Spinal cord (tissue), 10 donors: Measurements from ENCODE around the gene GLYATL2. TPM values are rescaled to one million over a fixed set of nuclear protein-coding genes. Genes with fewer than 3 reads are reported as not detected.

ENCODE experiments used
- DNase-seq, 6 donors: peaks; one replicate each; pipeline versions ENCODE4 v3.0.0 to v3.0.0-alpha.2; 2013 to 2015; ENCODE audit warnings: low spot score in 6 of 6, low read depth in 4 of 6
- H3K27ac ChIP-seq: one replicate; pipeline ENCODE4 v1.5.1; 2013; ENCODE audit warnings: low read depth, low read length, control low read depth
- H3K27me3 ChIP-seq: one replicate; pipeline ENCODE4 v1.6.1; 2013; ENCODE audit warnings: low read length; ENCODE audit not compliant: control insufficient read depth, insufficient read depth
- H3K36me3 ChIP-seq: one replicate; pipeline ENCODE4 v1.6.1; 2013; ENCODE audit warnings: low read length; ENCODE audit not compliant: control insufficient read depth, insufficient read depth
- H3K4me1 ChIP-seq: one replicate; pipeline ENCODE4 v1.6.1; 2013; ENCODE audit warnings: low read length; ENCODE audit not compliant: control insufficient read depth, insufficient read depth
- H3K4me3 ChIP-seq: one replicate; pipeline ENCODE4 v1.5.1; 2013; ENCODE audit warnings: low read depth, low read length, control low read depth
- H3K9me3 ChIP-seq: one replicate; pipeline ENCODE4 v1.6.1; 2013; ENCODE audit warnings: low read length; ENCODE audit not compliant: control insufficient read depth, insufficient read depth
- WGBS: methylation state at CpG from one replicate; pipeline ENCODE4 v1.1.5; 2013; ENCODE audit warnings: missing lambda C conversion rate; ENCODE audit not compliant: insufficient coverage; 5-methylcytosine and 5-hydroxymethylcytosine counted together
- polyA plus RNA-seq, 2 donors: library from polyadenylated mRNA; unstranded; fragments of 120-200 nt; gene quantifications; one replicate each; pipeline ENCODE4 v1.2.1, GENCODE V29; 2013; ENCODE audit not compliant: insufficient read length in 2 of 2
- total RNA-seq, 2 donors: library from RNA; depleted of rRNA in 1 of 2; stranded (reverse); fragments of 120-200 nt in 1 of 2; fragments of >200 nt in 1 of 2; gene quantifications; one replicate each; pipeline versions ENCODE4 v1.2.3 to v1.2.4, GENCODE V29; 2013 to 2014
- donor health status: healthy.

GLYATL2 gene
- total and polyA plus RNA-seq, 4 donors = 1.9 to 4.9 (median 2.8) TPM

GRCh38 chr11:58861533-58861932 is 17.0 kb upstream of the GLYATL2 start:
- no CpG with 5 or more reads among the region's 1 CpG for WGBS
- Histone ChIP-seq H3K9me3 (no peaks in the 10 kb centered on the region), H3K4me1 (no peaks in the 10 kb centered on the region), H3K36me3 (no peaks in the 10 kb centered on the region), H3K27me3 (no peaks in the 10 kb centered on the region), H3K27ac (no peak overlapping the region), H3K4me3 (no peak overlapping the region)
- no peak for DNase-seq

GRCh38 chr11:58856806-58857205 is 12.3 kb upstream of the GLYATL2 start:
- no peak overlapping the region for H3K27ac ChIP-seq
- DNase-seq = no peak
- no peaks in the 10 kb centered on the region for H3K36me3 ChIP-seq
- H3K27me3 ChIP-seq = no peaks in the 10 kb centered on the region
- no peaks in the 10 kb centered on the region for H3K4me1 ChIP-seq
- H3K4me3 ChIP-seq = no peak overlapping the region
- H3K9me3 ChIP-seq = no peaks in the 10 kb centered on the region

GRCh38 chr11:58845386-58845785 is 882 bp upstream of the GLYATL2 start:
- 100% methylated on average over 1 of the region's 3 CpGs for WGBS
- Histone ChIP-seq H3K4me3 (no peak overlapping the region), H3K27me3 (no peaks in the 10 kb centered on the region), H3K4me1 (no peaks in the 10 kb centered on the region), H3K27ac (no peak overlapping the region), H3K9me3 (no peaks in the 10 kb centered on the region), H3K36me3 (no peaks in the 10 kb centered on the region)
- no peak for DNase-seq

GRCh38 chr11:58837707-58838388 is 6.7 kb downstream of the GLYATL2 start:
- 87% methylated on average over 3 of the region's 5 CpGs for WGBS
- Histone ChIP-seq H3K36me3 (no peaks in the 10 kb centered on the region), H3K4me3 (no peak overlapping the region), H3K4me1 (no peaks in the 10 kb centered on the region), H3K9me3 (no peaks in the 10 kb centered on the region), H3K27ac (no peak overlapping the region), H3K27me3 (no peaks in the 10 kb centered on the region)
- no peak for DNase-seq

- Histone ChIP-seq H3K9me3 (no peaks in the 10 kb centered on the region), H3K4me3 (no peak overlapping the region), H3K27me3 (no peaks in the 10 kb centered on the region), H3K36me3 (no peaks in the 10 kb centered on the region), H3K27ac (no peak overlapping the region), H3K4me1 (no peaks in the 10 kb centered on the region)
- WGBS = no CpG with 5 or more reads among the region's 1 CpG
- peak in 1 of 6 donors; percentile 13 for DNase-seq
Measured at GRCh38 chr11:58832056-58832645, 12.4 kb downstream of the GLYATL2 start.

- H3K4me1 ChIP-seq = no peaks in the 10 kb centered on the region
- DNase-seq = no peak
- no peak overlapping the region for H3K27ac ChIP-seq
- 42% methylated on average over 27 of the region's 31 CpGs for whole genome bisulfite sequencing
- H3K4me3 ChIP-seq = no peak overlapping the region
- H3K9me3 ChIP-seq = peaks cover 4% of the 10 kb centered on the region
- H3K36me3 ChIP-seq = no peaks in the 10 kb centered on the region
- H3K27me3 ChIP-seq = no peaks in the 10 kb centered on the region
Measured at GRCh38 chr11:58830673-58831301, 13.7 kb downstream of the GLYATL2 start.

- DNase-seq = no peak
- Histone ChIP-seq H3K27ac (no peak overlapping the region), H3K9me3 (peaks cover 4% of the 10 kb centered on the region), H3K27me3 (no peaks in the 10 kb centered on the region), H3K4me1 (no peaks in the 10 kb centered on the region), H3K4me3 (no peak overlapping the region), H3K36me3 (no peaks in the 10 kb centered on the region)
Measured at GRCh38 chr11:58829786-58830185, 14.7 kb downstream of the GLYATL2 start.

GRCh38 chr11:58813693-58814092 is 30.8 kb downstream of the GLYATL2 start:
- no peak overlapping the region for H3K4me3 ChIP-seq
- DNase-seq = no peak
- no peaks in the 10 kb centered on the region for H3K27me3 ChIP-seq
- H3K27ac ChIP-seq = no peak overlapping the region
- H3K4me1 ChIP-seq = no peaks in the 10 kb centered on the region
- H3K36me3 ChIP-seq = no peaks in the 10 kb centered on the region
- no CpG with 5 or more reads among the region's 1 CpG for WGBS
- peaks cover 12% of the 10 kb centered on the region for H3K9me3 ChIP-seq

- Histone ChIP-seq H3K9me3 (peaks cover 12% of the 10 kb centered on the region), H3K4me3 (no peak overlapping the region)
- WGBS = 69% methylated on average over 3 of the region's 3 CpGs
Measured at GRCh38 chr11:58811499-58811898, 33.0 kb downstream of the GLYATL2 start.

GRCh38 chr11:58807343-58807742 is 37.2 kb downstream of the GLYATL2 start:
- H3K36me3 ChIP-seq = no peaks in the 10 kb centered on the region
- 100% methylated on average over 2 of the region's 2 CpGs for WGBS
- DNase-seq = no peak

More at GRCh38 chr11:58811499-58811898, 33.0 kb downstream of the GLYATL2 start:
- Histone ChIP-seq H3K27ac (no peak overlapping the region), H3K27me3 (no peaks in the 10 kb centered on the region), H3K4me1 (no peaks in the 10 kb centered on the region), H3K36me3 (no peaks in the 10 kb centered on the region)
- DNase-seq = no peak

More at GRCh38 chr11:58807343-58807742, 37.2 kb downstream of the GLYATL2 start:
- H3K9me3 ChIP-seq = no peaks in the 10 kb centered on the region
- H3K27ac ChIP-seq = no peak overlapping the region
- H3K27me3 ChIP-seq = no peaks in the 10 kb centered on the region
- no peak overlapping the region for H3K4me3 ChIP-seq
- no peaks in the 10 kb centered on the region for H3K4me1 ChIP-seq
